HG02798 (cell line): ENCODE results near the gene SH2D3A.
"Not testable (repeated sequence)": the region's sequence is repeated elsewhere in the genome, so short reads cannot be mapped to it uniquely, and the experiment has no call there.

ENCODE experiments used
- ATAC-seq: cut with Tn5 transposase; IDR thresholded peaks from one replicate; pipeline ENCODE4 v1.9.1; 2021; ENCODE audit warnings: mild to moderate bottlenecking; ENCODE audit not compliant: unreplicated experiment, poor library complexity

Gene SH2D3A

GRCh38 chr19:6767357-6768235 is at the start of gene SH2D3A:
TSS of gene SH2D3A (minus strand) at chr19:6767435. CDS start at chr19:6763748, 3,687 bp downstream.
- ATAC-seq: peak; percentile 83

GRCh38 chr19:6813659-6814058 is 46.4 kb upstream of the SH2D3A start:
- no peak for ATAC-seq

DNA sequence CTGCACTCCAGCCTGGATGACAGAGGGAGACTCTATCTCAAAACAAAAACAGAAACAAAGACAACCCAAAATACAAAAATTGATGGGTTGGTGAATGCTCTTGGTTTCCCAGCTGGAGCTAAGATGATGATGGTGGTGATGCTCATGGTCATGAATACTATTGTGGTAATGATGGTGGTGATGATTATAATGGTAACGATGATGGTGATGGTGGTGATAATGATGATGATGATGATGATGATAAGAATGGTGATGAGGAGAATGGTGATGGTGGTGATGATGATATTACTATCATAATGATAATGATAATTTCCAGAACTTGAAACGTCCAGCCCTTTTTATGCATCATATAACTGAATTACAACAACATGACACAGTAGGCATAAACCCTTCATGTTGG is 45.4 kb upstream of the SH2D3A start:
- no peak for ATAC-seq

DNA sequence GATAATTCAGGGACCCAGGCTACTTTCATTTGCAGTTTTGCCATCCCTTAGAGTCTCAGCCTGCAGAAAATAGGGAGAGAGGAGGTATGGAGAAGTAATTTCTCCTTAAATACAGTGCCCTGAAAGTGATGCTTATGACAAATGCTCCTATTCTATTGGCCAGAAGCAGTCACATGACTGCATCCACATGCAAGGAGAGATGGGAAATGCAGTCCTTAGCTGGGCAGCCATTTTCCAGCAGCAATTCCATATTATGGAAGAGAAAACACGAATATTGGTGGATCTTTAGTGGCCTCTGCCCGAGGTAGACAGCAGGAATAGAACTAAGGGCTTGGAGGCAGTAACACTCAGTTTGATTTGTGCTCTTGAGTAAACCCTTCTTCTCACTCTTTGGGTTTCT is 44.7 kb upstream of the SH2D3A start:
- ATAC-seq: no peak

GRCh38 chr19:6811378-6811777 is 44.1 kb upstream of the SH2D3A start:
- ATAC-seq: no peak

DNA sequence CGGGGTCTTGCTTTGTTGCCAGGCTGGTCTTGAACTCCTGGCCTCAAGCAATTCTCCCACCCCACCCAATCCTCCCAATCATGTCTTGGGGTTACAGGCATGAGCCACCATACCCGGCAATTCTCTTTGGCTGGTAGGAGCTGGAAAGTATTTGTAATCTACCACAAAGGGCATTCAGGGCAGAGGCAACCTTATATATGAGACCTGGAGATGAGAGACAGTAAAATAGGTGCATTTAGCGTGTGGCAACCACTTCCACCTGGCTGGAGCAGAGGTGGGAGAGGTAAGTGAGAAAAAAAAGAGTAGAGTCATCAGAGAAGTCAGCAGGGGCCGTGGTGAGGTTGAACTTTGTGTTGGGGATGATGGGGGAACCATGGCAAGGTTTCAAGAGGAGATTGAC is 42.0 kb upstream of the SH2D3A start:
- no peak for ATAC-seq

DNA sequence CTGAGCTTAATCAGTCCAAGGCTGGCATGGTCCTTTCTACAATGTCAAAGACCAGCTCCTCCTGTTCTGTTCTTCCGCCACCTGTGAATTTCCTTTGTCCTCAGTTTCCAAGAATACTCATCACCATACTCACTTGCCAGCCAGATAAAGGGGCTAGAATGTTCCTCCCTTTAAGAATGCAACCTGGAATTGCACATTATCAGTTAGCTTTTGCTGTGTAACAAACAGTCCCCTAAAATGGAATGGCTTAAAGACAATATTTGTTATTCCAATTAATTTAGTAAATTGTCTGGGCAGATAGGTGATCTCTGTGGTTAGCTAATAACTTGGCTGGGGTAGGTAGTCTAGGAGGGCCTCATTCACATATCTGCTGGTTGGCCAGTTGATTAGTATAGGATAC is 41.3 kb upstream of the SH2D3A start:
- ATAC-seq: no peak

GRCh38 chr19:6807291-6807690 is 40.1 kb upstream of the SH2D3A start:
- ATAC-seq: no peak

GRCh38 chr19:6806488-6806887 is 39.3 kb upstream of the SH2D3A start:
- no peak for ATAC-seq

DNA sequence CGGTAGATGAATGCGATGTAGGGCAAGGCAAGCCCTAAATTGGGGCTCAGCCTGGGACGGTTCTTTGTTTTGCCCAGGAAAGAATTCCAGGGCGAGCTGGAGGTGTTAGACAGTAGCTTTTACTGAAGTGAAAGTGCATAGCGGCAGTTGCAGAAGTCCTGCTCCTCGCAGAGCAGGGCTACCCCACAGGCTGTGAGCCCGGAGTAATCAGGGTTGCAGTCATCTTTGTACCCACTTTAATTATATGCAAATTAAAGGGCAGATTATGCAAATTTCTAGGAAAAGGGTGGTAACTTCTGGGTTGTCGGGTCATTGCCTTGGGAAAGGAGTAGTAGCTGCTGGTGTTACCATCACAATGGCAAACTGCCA is 35.8 kb upstream of the SH2D3A start:
- no peak for ATAC-seq

GRCh38 chr19:6802336-6803035 is 35.3 kb upstream of the SH2D3A start:
- ATAC-seq: peak; percentile 55

DNA sequence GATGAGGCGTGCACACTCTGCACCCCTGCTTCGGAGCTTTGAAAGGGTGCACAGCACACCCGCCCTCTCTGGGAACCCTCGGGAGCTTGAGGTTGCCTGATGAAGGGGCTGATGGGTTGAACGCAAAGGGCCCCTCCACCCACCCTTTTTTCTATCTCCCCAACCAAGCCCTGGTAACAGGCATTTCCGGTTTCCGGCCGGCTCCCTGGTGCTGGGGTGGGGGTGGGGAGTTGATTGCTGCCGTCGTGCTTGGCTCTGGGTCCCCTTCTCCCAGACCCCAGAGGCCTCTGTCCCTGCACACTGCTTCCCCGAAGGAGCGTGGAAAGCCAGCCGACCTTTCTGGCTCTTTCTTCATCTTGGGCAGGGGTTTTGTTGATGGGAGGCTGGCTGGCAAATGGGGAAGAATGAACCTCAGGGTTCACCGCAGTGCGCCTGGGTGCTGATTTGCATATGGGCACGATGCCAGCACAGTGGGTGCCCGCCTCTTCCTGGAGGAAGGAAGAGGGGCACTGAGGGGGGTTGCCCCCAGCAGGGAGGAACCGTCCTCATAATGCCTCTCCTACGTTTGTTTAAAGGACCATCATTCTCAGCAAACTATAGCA is 34.4 kb upstream of the SH2D3A start:
- peak; percentile 59 for ATAC-seq

GRCh38 chr19:6800991-6801484 is 33.8 kb upstream of the SH2D3A start:
- ATAC-seq: no peak

DNA sequence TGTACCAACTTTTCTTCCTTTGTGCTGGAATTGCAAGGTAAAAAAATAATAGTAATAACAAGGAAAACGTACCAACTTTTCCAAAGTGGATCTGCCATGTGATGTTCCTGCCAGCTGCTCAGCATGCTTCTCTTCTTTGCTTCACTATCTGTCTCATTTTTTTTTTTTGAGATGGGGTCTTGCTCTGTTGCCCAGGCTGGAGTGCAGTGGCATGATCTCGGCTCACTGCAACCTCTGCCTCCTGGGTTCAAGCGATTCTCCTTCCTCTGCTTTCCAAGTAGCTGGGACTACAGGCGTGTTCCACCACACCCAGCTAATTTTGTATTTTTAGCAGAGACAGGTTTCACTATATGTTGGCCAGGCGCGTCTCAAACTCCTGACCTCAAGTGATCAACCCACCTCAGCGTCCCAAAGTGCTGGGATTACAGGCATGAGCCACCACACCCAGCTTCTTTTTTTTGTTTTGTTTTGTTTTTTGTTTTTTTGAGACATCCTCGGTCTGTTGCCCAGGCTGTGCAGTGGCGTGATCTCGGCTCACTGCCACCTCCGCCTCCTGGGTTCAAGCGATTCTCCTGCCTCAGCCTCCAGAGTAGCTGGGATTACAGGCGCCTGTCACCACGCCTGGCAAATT is 33.0 kb upstream of the SH2D3A start:
- not testable (repeated sequence) for ATAC-seq

GRCh38 chr19:6797646-6798045 is 30.4 kb upstream of the SH2D3A start:
- no peak for ATAC-seq

GRCh38 chr19:6796278-6796677 is 29.0 kb upstream of the SH2D3A start:
- no peak for ATAC-seq

DNA sequence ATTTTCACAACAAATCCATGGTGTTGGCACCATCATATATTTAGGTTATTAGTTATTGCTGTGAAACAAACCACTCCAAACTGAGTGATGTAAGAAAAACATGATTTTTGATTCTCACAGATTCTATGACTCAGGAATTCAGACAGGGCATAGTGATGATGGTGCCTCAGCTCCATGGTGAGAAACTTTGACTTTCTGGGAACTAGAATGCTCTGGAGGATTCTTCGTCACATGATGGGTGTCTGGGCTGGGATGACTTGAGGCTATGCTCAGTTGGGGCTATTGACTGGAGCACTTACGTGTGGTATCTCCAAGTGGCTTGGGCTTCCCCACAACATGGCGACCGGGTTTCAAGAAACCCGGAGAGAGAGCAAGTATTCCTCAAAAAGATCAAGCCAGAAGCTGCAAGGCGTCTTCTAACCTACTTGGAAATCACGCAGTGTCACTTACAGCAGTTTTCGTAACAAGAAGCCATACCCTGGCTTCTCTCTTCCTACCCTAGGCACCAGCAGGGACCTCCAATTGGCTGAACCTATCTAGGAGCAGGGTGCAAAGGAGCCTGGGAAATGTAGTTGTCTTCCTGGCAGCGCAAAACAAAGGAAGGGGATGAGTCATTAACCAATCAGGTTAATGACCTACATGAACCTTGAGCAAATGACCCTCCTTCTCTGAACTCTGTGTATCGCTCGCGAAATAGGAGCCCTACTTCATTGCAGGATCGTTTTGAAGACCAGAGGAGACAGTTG is 27.6 kb upstream of the SH2D3A start:
- ATAC-seq: no peak

GRCh38 chr19:6793973-6794372 is 26.7 kb upstream of the SH2D3A start:
- ATAC-seq: no peak

DNA sequence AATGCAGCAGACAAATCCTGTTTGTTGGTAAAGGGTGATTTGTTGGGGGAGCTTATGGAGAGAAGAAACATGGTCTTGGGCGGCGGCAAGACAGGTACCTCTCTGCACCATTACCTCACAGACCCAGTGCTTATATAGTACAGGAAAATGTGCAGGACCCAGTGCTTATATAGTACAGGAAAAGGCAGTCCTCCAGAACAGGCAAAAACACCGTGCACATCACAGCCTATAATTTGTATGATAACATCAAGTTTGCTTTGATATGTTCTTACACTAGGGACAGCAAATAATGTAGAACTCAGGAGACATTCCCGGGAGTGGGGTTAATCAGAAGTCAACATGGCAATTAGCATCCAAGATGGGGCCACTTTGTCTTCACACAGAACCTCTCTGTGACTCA is 26.2 kb upstream of the SH2D3A start:
- no peak for ATAC-seq

GRCh38 chr19:6791237-6791636 is 24.0 kb upstream of the SH2D3A start:
- ATAC-seq: no peak
